Ecto neural progenitor cell (in vitro differentiated cells): Measurements from ENCODE around the gene DLGAP1.

ENCODE experiments used
- DNase-seq: peaks from one replicate; pipeline ENCODE4 v3.0.0-alpha.2; 2018; ENCODE audit warnings: low spot score

Gene DLGAP1

DNA sequence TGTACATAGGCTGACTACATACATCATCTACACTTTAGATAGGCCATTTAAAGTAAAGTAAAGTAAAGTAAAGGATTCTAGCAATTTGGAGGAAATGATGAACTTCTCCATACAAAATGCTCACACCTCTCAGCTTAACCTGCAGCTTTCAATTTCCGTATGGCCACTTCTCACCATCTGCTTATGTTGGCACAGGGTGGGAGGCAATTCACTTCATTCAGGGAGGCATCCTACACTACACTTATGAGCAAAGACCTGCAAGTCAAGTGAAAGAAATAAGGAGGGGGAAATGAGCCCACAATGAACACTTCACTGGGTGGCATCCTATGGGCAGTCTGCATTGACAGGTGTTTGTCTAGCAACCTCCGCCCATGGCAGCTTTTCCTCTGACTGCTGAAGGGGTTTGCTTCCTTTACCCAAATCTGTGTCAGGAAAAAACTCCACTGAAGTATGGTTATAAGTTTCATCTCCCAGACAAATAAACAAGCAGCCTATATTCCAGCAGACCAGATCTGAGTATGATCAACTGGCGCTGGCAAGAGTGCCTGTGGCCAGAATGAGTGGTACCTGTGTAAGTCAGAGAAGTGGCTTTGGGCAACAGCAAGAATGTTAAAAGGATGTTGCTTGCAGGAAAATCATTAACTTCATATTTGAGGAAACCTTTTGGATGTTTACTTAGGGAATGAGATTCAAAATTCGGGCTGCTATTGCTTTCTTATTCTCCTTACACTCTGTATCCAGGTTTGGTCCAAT lies 556.1 kb downstream of the DLGAP1 start:
- DNase-seq, result no peak

DNA sequence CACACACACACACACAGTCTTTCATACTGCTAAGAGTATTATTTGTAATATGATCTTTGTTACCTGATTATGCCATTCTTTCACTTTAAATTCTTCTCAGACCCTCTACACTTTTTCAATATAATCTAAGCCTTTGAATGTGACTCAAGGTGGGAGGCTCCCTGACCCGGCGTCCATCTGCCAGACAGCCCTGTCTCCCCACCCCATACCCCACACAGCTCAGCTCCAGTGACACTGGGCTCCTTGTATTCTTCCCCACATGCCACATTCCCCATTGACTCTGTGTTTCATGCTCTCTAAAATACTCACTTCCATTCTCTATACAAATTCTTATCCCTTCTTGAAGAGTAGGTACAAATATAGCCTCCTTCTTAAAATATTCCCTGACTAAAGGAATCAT lies 563.0 kb downstream of the DLGAP1 start:
- DNase-seq, result no peak

DNA sequence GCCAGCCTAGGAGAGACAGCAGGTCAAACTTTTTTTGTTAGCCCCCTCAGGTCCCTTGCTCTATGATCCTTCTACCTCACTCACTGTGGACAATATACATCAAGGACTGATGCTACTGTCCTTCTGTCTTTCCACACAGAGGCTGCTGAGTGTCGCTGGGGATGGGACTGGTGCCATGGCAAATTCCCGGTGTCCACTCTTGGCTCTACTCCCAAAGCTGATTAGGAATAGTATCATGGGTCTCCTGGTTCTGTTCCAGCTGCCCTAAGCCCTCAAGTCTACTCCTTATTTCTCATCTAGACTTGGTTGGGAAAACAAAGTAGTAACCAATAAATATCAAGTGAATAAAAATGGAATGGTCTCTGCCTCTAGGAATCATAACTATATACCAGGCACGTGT lies 563.9 kb downstream of the DLGAP1 start:
- DNase-seq, result no peak

DNA sequence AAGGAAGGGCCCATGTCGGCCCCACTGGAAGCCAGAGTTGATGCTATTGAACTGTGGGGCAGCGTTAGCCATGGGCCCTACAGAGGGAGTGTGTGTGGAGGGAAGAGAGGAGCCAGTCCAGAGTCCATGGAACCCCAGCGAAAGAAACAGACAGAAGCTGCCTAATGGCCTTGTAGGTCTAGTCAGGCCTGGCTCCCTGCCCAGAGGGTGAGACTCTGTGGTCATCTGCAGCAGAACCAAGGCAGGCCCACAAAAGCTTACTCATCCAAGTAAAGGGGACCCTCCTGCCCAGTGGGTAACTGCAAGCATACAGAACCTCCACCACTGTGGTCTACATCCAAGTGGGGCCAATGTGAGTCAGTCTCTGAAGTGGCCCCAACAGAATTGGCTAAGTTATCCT lies 565.3 kb downstream of the DLGAP1 start:
- DNase-seq, result no peak

DNA sequence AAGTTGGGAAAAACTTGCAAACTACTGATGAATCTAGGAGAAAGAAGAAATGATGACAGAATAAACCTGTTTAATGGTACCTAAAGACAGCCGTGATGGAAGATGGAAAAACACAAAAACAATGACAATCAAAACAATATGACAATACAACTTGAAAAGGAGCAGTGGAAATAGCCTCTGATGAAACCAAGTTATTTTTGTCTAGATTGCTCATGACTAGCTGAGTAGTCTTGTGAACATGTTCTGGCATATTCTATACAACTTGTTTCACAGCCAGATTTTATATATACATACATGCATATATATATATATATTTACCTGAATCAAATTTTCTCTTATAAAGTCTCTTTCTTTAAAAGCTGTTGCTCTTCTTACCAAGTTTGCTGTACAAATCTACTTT lies 566.0 kb downstream of the DLGAP1 start:
- DNase-seq, result no peak

DNA sequence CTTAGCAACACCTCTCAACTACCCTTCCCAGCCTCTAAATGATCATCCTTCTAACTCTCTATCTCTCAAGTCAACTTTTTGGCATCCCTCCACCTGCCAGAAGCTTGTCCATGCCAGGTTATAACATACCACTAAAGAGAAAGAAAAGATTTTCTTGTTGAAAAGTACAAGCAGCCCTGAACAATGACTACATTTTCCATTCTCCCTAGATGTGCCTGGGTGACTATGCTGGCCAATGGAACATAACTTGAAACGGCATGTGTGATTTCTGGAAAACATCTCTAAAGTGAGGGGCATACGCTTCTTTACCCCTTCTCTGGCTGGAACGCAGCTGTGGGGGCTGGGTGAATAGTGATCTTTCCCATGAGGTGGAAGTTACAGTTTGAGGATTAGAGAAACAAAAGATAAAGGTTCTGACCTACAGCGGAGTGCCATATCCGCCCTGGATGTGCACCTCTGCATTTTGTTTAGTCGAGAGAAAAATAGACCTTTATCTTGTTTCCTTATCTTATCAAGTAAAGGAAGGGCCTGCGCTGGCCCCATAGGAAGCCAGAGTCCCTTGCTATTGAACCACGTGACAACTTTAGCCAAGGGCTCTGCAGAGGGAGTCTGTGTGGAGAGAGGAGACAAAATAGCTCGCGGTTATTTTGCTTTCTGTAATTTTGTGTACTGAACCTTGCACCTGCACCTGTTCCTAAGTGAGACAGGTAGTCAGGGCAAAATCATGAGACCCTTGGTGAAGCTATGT lies 568.4 kb downstream of the DLGAP1 start:
- no peak for DNase-seq

DNA sequence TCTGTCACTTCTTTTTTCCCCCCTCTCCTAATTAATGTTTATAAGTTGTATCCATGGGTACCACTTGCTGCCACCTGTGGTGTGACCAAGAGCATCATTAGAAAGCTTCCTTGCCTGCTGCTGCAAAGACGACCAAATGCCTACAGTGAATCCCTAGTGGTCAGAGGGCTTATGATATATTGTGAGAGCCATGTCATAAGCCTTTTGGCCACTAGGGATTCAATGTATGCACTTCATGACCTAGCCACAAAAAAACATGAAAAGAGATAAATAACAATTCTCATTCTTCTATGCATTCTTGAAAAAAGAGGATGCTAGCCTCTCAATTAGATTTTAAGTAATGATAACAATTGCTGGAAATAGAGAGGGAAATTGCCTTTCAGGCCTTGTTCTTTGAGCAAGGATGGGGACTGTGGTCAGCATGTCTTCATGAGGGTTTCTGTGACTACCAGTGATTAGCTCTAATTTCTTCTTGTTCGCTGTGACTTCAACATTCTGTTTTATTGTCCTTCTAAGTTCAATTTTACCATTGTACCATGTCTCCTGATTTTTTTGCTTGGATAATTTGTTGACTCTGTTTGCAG lies 569.8 kb downstream of the DLGAP1 start:
- DNase-seq, result no peak

DNA sequence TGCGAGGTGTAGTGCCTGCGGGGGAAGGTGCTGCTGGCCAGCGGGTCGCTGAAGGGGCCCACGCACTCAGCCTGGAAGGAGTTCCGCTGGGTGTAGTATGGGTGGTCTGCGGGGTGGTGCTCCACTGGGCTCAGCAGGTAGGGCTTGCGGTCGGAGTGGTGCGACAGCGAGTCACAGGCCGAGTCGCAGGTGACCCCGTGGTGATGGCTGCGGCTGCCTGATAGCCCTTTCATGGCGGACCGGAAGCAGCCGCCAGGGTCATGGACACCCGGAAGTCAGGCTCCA lies 575.3 kb downstream of the DLGAP1 start:
- DNase-seq, result no peak

DNA sequence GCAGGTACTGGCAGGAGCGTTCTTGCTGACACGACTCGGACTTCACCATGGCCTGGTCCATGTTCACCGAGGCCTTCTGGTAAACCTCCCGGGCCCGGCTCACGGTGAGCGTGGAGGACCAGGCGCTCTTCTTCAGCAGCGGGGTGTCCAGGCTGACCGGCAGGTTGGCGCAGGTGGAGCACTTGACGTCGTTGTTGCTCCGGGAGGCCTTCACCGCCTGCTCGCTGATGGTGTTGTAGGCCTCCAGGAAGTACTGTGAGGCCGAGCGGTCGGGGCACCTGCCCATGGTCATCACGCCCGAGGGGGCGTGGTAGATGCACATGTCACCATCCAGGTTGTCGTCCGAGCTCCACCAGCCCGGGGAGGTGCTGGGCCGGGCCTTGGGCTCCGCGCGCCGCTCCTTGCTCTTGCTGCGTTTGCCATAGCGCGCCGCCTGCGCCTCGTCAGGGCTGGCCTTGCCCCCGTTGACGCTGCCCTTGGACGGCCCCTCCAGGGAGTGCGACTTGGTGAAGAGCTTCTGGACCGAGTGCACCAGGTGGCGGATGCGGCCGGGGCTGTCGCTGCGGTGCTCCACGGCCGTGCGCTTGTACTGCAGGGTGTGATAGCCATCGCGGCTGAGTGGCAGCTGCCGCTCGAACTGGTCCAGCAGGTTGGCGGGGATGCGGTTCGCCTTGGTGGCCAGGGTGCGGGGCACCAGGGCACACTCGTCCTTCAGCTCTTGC lies 575.8 kb downstream of the DLGAP1 start:
- no peak for DNase-seq

DNA sequence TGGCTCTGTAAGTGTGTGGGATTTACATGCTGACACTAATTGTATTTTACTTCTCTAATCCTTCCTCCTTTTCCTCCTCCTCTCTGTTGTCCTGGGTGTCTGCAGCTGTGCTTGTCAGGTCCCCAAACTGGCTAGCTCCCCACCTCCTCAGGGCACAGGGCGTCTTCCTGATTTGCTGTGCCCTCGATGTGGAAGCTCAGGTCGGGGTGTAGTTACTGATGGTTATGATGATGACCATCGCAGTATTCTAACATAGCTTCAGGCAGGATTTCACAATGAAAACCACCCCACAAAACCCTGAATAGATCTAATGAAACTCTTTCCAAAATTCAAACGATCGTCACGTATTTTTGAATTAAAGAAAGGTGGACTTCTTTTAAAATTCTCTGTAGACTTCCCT lies 576.7 kb downstream of the DLGAP1 start:
- no peak for DNase-seq

DNA sequence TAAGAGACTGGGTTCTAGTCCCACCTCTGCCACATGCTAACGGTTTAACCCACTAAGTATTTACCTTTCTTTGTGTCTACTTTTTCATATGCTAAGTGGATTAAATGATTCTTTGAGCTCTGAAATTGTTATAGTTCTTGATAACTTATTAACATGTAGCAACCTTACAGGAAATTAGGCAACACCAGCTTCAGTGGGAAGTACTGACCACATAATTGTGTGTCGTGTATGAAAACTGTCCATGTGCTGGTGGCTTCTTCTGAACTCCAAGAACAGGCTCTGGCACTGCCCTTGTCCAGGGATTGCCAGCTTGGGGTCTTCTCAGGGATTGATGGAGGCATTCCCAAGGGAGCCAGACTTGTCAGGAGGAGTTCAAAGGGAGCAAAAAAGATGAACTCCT lies 577.4 kb downstream of the DLGAP1 start:
- DNase-seq, result no peak

DNA sequence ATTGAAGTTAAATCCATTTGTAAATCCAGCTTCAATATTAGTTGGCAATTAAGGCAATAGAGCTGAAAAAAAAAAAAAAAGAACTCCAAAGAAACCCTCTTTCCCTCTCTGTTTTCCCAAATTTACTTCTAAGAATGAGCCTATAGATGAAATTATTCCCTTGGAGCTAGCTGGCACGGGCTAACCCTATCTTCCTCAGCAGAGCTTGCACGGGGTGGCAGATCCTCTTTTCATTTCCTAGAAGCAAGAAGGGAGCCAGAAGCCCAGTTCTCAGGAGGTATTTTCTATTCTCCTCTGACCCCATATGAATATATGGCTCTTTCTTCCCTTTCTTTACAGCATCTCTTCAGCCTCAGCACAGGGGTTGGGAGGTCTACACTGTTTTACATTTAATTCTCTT lies 579.1 kb downstream of the DLGAP1 start:
- no peak for DNase-seq

DNA sequence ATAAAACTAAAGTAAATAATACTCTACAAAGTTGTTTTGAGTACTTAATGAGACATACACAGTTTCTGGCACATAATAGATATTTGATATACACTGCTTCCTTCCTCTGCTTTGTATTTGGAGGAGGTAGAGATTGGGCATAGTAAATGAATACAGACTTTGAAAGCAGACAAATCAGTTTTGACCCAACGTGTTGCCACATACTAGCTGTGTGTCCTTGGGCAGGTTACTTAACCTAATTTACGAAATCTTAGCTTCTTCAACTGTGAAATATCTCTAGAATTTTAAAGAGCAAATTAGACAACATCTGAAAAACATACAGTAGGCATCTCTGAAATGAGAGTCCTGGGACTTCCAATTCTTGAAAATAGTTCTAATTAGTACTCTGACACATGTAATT lies 579.7 kb downstream of the DLGAP1 start:
- no peak for DNase-seq

DNA sequence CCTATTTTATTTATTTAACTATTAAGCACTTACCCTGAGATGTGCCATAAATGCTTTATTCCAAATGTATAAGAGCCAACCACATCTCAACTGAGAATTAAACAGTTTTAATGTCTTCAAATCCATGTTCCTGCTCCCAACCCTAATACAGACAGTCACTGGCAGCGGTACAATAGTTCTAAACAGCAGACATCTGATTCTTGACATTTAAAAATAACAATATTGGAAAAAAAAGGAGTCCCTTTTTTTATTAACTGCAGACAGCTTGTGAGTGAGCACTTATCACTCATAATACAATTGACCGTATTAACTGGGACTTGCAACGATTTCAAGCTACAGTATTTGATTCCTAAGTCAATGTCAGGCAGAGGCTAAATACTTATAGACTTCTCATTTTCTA lies 580.5 kb downstream of the DLGAP1 start:
- DNase-seq, result no peak

DNA sequence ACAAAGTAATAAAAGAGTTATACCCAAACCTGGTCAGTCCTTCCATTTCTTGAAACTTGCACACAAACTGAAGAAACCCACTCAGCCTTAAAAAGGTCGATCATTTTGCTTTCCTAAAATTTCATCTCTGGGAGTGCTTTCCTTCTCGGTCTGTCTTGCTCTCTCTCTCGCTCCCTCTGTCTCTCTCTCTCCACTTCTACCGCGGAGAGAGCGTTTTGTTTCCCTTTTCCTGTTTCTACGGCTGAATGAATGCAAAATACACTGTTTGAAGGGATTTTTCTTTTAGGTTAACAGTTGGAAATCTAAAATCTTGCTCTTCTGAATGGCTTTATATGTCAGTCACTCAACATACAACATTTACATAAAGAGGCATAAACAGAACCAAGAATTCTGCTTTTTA lies 581.0 kb downstream of the DLGAP1 start:
- DNase-seq, result no peak

DNA sequence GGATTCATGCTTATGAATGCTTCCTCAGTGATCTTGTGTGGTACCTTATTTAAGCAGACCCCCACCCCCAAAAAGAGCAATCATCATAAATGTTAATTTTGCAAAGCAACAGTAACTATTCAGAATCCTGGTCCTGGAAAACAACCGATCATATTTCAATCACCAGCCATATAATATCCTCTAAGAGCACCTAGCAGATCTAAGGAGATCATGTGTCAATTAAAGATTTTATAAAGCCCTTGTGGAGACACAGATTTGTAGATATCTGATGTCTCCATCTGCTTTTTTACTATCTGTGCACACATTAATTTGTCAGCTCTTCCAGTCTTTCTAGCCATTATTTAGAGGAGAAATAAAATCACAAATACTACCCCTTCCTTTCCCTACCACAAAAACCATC lies 581.4 kb downstream of the DLGAP1 start:
- no peak for DNase-seq

DNA sequence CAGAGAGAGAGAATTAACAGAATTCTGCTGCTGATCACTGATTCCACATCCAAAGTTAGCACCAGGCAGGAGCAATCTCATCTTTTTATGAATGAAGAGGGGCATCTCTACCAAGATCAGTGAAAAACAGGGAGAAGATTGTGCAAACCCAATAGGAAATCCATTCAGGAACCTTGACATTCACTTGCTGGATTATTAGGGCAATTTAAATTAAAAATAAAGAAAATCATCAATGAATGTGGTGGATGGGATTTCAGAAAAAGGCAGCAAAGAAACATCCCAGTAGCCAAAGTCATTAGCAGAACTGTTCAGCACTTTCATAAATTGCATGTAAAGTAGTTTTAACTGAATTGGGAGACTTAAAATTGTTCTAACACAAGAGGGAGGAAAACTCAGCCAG lies 581.9 kb downstream of the DLGAP1 start:
- no peak for DNase-seq

DNA sequence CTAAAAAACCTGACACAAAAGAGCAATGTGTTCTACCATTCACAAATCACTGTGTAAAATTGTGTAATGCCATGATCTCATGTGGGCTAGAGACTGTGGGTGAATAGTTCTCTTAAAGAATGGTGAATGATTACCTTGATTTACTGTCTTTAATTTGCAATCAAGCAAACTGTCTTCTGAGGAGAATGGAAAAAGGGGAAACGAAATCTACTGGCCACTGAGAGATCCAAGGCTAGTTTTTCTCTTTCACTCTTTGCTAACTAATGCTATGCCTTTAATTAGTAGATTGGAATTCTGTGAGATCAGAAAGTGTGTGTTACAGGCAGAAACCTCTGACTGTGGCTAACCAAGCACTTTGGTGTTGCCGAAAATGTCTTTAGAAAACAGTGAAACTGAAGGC lies 582.5 kb downstream of the DLGAP1 start:
- DNase-seq, result no peak

DNA sequence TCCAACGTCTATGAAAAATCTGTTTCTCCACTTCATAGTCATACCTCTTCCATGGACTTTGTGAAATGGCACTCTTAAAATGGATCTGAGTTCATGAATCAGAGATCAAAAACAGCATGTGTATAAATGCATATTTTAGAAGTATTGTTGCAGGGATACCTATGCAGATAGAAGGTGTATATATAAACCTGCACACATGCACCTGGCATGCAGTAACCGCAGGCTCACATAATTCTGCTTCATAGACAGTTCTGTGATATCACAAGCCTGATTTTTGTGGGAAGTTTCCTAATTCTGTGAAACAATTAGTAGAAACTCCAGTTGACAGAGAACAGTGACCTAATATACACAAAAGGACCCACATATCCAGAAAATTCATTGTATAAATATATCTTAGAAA lies 583.4 kb downstream of the DLGAP1 start:
- no peak for DNase-seq

DNA sequence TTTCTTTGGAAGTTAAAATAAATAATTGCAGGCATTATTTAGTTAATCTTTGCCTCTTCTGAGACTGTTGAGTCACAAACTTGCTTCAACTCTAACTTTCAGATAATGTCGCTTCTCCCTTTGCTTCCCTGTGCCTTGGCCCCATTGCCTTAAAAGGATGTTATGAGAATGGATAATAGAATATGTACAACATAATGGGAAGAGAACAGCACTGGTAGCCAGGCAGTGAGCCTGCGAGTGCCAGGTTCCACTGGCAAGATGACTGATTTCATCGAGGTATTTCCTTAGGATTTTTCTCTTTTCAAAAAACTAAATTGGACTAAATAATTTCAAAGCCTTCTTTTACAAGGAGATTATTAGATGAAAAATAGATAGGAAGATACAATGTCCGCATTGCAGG lies 584.2 kb downstream of the DLGAP1 start:
- DNase-seq, result no peak

DNA sequence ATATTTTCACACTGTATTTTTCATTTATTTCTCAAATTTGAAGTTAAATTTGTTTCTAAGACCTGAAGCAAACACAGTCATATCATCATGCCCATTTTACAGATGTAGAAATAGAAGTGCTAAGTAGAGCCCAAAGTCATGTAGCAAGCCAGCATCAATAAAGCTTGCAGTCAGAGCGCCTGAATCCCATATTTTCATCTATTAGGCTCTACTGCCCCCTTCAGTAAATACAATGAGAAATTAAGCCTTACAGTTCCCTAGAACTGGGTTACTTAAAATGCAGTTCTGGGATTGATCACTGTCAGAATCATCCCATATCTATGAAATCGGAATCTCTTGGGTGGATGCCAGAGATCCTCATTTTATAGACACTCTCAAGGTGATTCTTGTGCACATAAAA lies 585.3 kb downstream of the DLGAP1 start:
- DNase-seq, result no peak

DNA sequence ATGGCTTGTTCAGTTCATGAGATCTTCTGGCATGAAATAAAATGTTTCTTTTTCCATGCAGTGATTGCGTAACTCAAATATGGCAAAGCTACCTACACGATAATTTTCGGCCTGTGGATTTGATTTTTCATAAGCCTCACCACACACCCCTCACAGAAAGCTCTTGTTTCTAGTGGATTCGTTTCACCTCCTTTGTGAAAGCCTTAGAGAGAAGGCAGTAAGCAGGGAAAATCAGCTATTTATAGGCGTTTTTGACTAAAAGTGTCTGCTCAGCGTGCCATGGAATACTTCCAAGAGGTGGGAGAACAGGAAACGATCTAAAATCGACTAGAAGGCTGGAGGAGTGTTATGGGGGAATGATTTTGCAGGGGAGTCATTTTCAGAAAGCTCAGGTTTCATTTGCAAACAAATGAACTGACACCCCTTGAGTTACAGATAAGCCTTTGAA lies 587.2 kb downstream of the DLGAP1 start:
- DNase-seq, result no peak

DNA sequence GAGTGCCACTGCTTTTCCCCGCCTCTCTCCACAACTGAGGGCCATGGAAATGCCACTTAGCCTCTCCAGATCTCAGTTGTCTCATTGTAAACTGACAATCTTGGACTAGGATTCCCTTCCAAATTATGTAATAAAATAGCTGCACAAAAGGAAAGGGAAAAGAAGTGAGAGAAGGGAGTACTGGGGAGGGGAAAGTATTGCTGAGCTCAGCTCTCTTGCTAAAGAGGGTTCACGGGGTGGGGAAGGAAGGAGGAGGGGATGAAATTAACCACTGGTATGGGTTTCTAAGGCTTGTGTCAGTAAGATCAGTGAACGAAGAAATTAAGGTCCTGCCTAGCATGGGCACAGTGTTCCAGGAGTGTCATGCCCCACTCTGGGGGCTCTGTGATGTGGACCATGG lies 587.9 kb downstream of the DLGAP1 start:
- no peak for DNase-seq
